HG03039 (cell line): ENCODE measurements around the gene HEATR1.
"Not testable (repeated sequence)": the region's sequence is repeated elsewhere in the genome, so short reads cannot be mapped to it uniquely, and the experiment has no call there.

Experiments used
- ATAC-seq: cut with Tn5 transposase; IDR thresholded peaks from one replicate; pipeline ENCODE4 v1.9.1; 2021; ENCODE audit warnings: mild to moderate bottlenecking, moderate library complexity; ENCODE audit not compliant: unreplicated experiment

Gene HEATR1

DNA sequence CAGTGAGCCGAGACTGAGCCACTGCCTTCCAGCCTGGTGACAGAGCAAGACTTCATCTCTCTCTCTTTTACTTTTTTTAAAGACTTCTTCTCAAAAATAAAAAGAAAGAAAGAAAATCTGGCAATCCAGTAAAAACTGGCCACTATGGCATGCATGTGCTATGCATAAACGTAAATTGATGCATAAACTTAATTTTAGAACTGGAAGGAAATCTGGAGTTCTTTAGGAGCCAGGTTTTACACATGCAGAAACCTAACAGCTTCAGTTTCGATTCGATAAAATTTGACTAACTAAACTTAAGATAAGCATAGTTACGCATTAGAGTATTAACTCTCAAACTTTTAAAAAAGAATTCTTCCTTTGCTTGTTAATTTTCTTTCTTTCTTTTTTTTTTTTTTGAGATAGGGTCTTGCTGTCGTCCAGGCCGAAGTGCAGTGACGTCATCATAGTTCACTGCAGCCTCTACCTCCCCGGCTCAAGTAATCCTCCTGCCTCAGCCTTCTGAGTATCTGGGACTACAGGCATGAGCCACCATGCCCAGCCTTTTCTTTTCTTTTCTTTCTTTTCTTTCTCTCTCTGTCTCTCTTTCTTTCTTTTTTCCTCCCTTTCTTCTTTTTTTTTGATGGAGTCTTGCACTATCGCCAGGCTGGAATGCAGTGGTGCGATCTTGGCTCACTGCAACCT, 92.4 kb downstream of the HEATR1 start:
- ATAC-seq = no peak

GRCh38 chr1:236509647-236510401, 94.5 kb downstream of the HEATR1 start:
- ATAC-seq = no peak

DNA sequence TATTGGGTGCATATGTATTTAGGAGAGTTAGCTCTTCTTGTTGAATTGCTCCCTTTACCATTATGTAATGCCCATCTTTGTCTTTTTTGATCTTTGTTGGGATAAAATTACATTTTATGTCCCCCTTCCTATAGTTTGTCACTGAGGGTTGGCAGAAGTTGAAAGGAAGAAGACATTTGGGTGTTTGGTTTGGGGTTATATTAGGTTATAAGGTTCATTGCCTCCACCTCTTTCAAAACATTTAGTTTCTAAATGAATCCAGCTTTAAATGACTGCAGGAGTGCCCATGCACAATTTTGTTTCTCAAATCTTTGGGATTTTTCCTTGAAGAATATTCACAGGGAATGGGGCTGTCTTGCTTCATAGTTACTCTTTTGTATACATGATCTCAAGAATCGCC, 95.1 kb downstream of the HEATR1 start:
- no peak for ATAC-seq

GRCh38 chr1:236508593-236509027, 95.7 kb downstream of the HEATR1 start:
- ATAC-seq = no peak

GRCh38 chr1:236507022-236507700, 97.2 kb downstream of the HEATR1 start:
- ATAC-seq = no peak

DNA sequence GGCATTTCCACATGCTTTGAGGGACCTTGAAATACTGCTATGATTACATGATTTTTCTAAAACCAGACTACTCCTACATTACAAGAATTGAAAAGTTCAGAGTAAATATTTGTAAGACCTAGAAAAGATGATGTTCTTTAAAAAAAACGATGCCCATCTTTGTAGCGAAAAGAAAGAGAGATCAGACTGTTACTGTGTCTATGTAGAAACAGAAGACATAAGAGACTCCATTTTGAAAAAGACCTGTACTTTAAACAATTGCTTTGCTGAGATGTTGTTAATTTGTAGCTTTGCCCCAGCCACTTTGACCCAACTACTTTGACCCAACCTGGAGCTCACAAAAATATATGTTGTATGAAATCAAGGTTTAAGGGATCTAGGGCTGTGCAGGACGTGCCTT, 100.0 kb downstream of the HEATR1 start:
- not testable (repeated sequence) for ATAC-seq

- ATAC-seq = no peak
Measured at GRCh38 chr1:236502972-236503639, 101.2 kb downstream of the HEATR1 start.

- ATAC-seq = no peak
Measured at GRCh38 chr1:236502579-236502971, 101.7 kb downstream of the HEATR1 start.

- no peak for ATAC-seq
Measured at GRCh38 chr1:236501093-236501492, 103.2 kb downstream of the HEATR1 start.
